HG03108 (cell line): ENCODE data around the gene SETD4.
"Not testable (repeated sequence)": the region's sequence is repeated elsewhere in the genome, so short reads cannot be mapped to it uniquely, and the experiment has no call there.

ENCODE experiments used
- ATAC-seq: cut with Tn5 transposase; IDR thresholded peaks from one replicate; pipeline ENCODE4 v1.9.1; 2021; ENCODE audit warnings: moderate library complexity; ENCODE audit not compliant: unreplicated experiment

Gene SETD4, protein sequence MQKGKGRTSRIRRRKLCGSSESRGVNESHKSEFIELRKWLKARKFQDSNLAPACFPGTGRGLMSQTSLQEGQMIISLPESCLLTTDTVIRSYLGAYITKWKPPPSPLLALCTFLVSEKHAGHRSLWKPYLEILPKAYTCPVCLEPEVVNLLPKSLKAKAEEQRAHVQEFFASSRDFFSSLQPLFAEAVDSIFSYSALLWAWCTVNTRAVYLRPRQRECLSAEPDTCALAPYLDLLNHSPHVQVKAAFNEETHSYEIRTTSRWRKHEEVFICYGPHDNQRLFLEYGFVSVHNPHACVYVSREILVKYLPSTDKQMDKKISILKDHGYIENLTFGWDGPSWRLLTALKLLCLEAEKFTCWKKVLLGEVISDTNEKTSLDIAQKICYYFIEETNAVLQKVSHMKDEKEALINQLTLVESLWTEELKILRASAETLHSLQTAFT

DNA sequence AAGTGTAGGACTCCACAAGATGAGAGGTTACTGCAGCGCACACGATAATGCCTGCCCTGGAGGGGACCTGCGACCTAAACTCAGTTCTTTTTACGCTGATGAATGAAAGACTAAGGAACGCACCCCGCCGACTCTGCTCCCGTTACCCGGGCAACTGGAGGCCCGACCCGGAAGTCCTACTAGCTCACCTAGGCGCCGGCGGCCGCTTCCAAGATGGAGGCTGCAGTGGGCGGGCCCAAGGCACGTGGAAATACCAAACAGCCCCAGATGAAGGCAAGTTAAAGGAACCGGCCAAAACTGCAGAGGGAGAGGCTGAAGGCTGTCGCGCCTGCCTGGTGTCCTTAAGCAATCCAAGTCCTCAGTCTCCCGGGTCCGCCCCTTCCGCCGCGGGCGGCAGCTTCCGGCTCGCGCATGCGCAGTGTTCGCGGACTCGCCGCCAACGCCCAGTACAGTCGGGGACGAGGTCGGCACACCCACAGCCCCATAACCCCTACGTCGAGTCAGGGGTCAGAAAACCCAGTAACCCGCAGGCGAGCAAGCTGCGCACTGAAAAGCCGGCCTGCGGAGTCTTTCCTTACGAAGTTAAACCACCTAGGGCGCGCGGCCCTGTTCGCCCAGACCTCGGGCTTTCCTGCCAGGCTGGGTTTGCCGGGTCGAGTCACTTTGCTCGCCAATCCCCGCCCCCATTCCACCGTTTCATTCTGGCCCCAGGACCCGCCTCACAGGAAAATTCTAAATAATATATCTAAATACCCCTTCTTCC is at the start of gene SETD4:
Gene SETD4, minus strand, starts transcription at position 368 of the 763 bp plus-strand sequence. CDS start 1,638 bp downstream, outside the sequence.
- peak; percentile 91 for ATAC-seq

GRCh38 chr21:36109868-36110267 is 49.5 kb upstream of the SETD4 start:
- ATAC-seq: no peak

DNA sequence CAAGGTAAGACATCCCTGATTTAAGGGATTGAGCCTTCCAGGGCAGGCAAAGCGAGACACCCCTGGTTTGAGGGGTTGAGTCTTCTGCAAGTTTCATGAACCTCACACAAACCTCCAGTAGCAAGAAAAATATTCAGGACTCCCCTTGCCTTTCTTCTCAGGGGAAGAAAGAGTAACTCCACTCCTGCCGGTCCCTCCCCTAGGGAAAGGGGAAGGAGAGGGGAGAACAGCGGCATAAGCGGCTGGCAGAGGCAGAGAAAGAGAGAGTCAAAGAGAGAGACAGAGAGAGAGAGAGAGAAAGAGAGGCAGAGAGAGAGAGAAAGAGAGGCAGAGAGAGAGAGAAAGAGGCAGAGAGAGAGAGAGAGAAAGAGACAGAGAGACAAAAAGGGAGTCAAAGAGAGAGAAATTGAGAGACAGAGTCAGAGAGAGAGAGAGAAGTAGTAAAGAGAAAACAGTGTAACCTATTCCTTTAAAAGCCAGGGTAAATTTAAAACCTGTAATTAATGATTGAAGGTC is 45.1 kb upstream of the SETD4 start:
- no peak for ATAC-seq

DNA sequence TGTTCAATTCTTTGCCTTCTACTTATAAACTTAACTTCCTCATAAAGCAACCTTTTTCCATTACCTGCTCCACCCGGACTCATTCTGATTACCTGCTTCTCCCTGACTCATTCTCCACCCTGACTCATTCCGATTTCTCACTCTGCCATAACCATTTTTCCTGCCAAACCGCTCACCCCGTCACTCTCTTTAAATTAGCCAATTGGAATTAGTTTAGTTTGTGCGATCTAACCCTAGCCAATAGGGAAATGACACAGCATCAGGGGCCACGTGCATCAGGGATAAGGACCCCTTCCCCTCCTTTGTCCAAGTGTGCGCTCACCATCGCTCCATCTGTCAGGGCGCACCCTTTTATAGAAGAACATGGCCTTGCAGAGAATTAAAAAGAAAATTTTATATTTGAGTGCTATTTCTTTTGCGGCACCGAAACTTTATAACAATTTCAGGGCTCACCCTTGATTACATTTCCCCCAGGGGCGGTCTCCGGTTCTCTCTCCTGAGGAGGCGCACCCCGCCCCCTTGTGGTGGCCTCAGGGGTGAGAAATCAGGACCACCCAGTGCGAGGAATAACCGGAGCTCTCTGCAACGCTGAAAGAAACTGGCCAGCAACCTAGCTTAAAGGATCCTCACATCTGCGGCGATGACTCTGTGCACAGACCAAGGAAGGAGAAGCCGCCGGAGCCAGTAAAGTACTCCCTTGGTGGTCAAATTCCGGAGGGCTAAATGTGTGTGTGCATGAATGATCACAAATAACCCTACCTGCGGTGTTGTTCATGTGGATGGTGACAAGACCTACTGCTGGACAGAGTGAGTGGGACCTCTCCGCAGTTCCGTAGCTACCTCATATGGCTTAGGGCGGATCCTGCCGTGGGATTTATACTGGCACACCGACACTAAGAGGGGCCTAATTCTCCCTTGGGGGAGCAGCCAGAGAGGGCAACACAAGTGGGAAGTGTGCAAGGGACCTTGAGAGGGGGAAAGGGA is 44.3 kb upstream of the SETD4 start:
- ATAC-seq: no peak

DNA sequence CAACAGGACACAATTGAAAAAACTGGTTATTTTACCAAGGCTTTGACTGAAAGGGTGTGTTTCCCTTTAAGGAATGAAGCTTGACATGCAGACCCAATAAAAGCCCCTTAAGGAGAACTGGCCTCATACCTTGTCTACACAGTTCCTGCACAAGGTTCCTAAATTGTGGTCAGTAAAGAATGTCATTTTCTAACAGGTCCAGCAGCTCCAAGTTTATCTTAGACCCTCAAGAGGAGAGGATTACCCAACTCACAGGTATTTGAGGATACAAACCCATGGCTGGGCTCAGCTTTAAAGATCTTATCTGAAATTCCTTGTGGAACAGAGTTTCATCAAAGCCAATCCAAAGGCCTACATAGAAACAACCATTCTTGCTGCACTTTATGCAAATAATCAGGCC is 43.1 kb upstream of the SETD4 start:
- no peak for ATAC-seq

GRCh38 chr21:36100971-36101641 is 40.8 kb upstream of the SETD4 start:
- no peak for ATAC-seq

GRCh38 chr21:36099695-36100211 is 39.4 kb upstream of the SETD4 start:
- not testable (repeated sequence) for ATAC-seq

GRCh38 chr21:36099000-36099399 is 38.7 kb upstream of the SETD4 start:
- ATAC-seq: no peak

DNA sequence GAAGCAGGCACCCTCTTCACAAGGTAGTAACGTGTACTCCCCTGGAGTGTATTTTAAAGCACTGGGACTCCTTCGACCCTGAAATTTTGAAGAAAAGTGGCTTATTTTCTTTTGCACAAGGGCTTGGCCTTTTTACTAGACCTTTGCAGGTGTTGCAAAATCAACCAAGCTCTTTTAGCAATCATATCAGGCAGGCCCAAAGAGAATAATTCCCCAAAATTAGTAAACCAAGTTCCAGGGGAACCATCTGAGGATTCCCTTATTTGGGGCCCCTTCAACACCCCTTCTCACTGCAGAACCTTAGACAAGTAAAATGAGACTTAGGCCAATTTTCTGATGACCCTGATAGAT is 37.8 kb upstream of the SETD4 start:
- no peak for ATAC-seq

GRCh38 chr21:36097427-36098181 is 37.3 kb upstream of the SETD4 start:
- peak; percentile 82 for ATAC-seq

- no peak for ATAC-seq
These were observed 36.3 kb upstream of the SETD4 start for GRCh38 chr21:36096398-36097290.

GRCh38 chr21:36093512-36093911 is 33.2 kb upstream of the SETD4 start:
- ATAC-seq: no peak

- no peak for ATAC-seq
These were observed 32.4 kb upstream of the SETD4 start for GRCh38 chr21:36092681-36093080.

DNA sequence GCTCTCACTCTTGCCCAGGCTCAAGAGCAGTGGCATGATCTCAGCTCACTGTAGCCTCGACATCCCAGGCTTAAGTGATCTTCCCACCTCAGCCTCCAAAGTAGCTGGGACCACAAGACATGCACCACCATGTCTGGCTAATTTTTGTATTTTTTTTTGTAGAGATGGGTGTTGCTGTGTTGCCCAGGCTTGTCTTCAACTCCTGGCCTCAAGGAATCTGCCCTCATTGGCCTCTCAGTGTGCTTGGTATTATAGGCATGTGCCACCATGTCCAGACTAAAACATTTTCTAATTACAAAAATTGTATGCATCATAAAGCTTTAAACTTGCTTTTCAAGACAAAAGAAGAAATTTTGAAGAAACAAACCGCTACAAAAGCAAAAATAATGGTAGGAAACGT is 29.6 kb upstream of the SETD4 start:
- ATAC-seq: no peak

DNA sequence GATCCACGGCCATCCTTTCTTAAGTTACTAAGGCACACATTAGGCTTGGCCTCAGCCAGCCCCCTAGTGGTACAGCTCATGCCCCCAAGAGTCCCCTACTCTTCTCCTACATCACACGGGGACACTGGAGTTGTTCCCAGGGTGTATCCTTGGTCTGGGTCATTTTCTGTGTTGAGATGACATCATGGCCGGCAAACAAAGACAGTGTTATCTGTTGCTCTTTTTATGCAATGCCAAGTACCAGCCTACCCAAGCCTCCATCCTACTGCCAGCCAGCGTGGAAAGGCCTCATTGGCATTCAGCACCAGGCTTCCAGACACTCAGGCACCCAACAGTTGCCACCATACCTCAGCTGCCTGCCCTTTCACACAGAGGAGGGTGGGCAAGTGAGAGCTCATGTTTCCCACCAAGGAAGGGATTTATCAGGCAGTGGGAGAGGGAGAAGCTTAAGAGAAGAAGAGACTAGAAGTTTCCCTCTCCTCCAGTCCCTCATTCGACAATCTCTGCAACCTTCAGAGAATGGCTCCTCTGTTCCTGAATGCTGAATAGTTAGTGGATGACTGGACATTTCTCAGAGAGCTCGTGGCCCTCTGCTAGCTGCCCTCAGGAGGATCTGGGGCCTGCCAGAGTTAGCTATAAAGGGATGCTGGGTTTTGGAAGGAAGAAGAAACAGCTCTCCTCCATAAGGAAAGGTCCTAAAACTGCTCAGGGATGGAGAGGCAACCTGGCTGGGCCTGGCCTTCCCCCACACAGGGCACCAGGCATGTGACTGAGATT is 27.2 kb upstream of the SETD4 start:
- ATAC-seq: no peak

GRCh38 chr21:36082237-36082664 is 21.9 kb upstream of the SETD4 start:
- ATAC-seq: no peak

DNA sequence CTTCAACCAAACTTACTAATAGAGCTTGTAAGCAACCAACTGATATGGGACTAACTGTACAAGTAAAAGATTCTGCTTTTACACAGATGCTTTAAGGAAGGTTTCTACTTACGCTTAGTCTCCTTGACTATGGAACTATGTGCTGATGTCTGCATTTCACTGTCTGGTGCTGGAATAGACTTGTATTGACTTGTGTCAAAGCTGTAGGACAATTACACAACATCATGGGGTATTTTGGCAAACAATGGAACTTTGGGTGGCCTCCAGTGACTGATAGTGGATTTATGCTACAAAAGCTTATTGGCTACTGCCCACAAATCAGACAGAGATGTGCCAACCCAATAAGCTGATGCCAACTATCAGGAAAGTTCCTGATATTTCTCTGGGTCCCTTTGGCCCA is 20.1 kb upstream of the SETD4 start:
- no peak for ATAC-seq
